Kasumi-1 (cell line): Measurements from ENCODE around the gene TRMT10B.
"Not testable (repeated sequence)": the region's sequence is repeated elsewhere in the genome, so short reads cannot be mapped to it uniquely, and the experiment has no call there.

Experiments
- DNase-seq, 2 experiments: peaks; one replicate each; lab custom pipeline; 2025; lab: John Stamatoyannopoulos, UW

TRMT10B gene

DNA sequence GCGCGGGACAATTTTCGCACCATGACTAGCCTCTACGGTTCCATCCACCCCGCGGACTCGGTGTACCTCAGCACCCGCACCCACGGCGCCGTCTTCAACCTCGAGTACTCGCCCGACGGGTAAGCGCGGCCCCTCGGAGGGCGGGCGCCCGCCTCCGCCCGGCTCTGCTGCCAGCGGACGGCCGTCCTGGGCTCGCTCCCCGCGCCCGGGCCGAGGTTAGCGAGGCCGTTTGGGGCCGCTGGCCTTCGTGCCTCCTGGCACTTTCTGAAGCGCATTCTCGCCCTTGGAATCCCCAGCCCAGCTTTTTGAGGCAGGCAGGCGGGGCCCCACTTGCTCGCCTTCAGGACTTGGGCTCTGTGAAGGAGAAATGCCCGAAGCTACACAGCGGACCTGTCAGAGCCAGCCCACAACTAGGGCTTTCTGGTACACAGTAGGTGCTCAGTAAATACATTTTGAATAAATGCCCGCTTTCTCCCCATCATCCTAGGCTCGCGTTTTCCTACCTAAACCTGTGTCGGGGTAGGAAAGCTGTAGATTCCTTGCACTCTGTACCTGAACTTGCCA, 47.8 kb downstream of the TRMT10B start:
- DNase-seq: peak in 1 of 2 experiments; percentile 36

DNA sequence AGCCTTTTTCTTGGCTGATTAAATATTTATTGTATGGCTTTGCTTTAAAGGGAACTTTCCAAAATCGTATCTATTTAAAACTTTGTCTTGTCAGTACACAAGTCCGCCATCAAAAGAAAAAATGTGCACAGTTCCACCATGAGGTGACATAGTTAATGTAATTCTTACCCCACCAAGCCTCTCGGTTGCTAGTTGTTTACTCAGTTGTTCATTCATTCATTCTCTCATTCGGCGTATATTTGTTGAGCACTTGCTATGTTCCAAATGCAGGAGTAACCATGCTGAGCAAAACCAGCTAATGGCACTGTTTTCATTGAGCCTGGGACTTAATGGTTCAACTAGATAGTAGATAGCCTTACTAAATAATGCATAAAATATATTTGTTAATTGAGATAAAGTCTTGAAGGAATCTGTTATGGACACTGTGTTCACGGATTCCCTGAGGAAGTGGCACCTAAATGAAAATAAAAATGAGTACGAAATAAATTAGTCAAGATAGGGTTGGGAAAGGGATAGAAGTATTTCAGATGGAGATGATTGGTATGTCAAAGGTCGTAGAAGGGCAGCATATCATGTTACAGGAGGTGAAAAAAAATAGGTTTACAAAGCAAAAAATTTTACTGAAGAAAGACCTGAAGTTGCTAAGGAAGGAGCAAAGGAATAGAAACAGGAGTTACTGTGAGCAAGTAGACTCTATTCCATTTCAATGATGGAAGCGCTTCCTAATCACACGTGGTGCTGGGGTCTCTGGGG, 48.5 kb downstream of the TRMT10B start:
- peak in 1 of 2 experiments; percentile 12 for DNase-seq

DNA sequence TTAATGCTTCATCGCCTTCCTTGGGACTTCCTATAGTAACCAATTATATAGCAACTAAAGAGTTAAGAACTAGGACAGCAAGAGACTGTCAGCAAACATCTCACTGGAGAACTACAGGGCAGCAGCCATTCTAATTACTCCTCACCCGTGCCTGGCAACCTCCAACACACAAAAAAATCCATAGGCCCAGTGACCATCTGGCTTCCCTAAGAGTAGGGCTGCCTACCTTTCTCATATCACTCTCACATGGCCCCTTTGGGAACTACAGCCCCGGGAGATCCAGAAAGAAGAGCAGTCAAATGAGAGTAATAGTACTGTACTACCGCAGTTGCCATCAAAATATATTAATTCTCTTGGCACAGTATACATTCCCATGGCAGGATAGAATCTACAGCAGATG, 52.7 kb downstream of the TRMT10B start:
- no peak for DNase-seq

GRCh38 chr9:37809676-37810075, 56.1 kb downstream of the TRMT10B start:
- not testable (repeated sequence) for DNase-seq

GRCh38 chr9:37811906-37812476, 58.4 kb downstream of the TRMT10B start:
- no peak for DNase-seq

DNA sequence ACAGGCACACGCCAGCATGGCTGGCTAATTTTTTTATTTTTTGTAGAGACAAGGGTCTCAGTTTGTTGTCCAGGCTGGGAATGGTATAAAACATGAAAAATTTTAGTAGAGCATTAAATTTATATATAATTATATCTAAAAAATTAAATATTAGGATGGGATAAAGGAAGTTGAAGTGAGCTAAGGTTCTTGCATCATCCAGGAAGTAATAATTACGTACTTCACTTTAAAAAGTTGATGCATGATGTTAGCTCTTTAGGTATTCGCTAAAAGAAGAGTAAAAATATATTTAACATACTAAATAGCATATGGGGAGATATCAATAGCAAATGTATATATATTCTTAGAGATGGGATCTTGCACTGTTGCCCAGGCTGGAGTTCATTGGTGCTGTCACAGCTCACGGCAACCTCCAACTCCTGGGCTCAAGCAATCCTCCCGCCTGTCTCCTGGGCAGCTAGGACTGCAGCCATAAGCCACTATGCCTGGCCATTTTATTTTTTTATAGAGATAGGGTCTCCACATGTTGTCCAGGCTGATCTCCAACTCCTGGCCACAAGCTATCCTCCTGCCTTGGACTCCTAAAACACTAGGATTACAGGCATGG, 59.3 kb downstream of the TRMT10B start:
- DNase-seq: no peak

- DNase-seq: no peak
These were observed 65.2 kb downstream of the TRMT10B start for GRCh38 chr9:37818849-37819248.

DNA sequence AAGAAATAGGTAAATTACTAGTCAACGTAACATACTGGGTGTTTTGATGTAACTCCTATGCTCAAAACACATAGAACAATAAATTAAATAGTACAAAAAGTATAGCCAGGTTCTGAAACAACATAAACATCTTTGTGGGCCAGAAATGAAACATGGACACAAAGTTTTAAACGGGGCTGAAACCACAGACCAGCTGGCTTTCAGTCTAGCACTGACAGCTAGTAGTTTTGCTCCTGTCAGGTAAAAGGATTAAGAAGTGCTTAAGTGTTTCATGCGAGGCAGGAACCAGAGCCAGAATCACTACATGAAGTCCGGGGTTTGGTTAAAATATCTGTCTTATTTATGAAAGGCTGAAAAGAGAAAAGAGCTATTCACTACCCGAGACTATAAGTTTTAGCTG, 66.5 kb downstream of the TRMT10B start:
- no peak for DNase-seq

DNA sequence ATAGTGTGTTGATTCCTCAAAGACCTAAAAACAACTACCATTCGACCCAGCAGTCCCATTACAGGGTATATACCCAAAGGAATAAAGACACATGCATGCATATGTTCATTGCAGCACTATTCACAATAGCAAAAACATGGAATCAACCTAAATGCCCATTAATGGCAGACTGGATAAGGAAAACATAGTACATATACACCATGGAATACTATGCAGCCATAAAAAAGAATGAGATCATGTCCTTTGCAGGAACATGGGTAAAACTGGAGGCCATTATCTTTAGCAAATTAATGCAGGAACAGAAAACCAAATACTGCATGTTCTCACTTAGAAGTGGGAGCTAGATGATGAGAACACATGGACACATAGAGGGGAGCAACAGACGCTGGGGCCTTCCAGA, 71.6 kb downstream of the TRMT10B start:
- not testable (repeated sequence) for DNase-seq

- DNase-seq: no peak
These were observed 74.0 kb downstream of the TRMT10B start for GRCh38 chr9:37827483-37828165.
